Mesenteric fat pad (tissue), 1 donor: ENCODE results near the gene GGTLC2. TPM values are rescaled to one million over a fixed set of nuclear protein-coding genes. Genes with fewer than 3 reads are reported as not detected.
A peak's percentile ranks its signal among the peaks of the same experiment; 100 is the strongest.

ENCODE experiments used
- DNase-seq: peaks from one replicate; pipeline ENCODE4 v3.0.0-alpha.2; 2020; ENCODE audit warnings: low spot score
- total RNA-seq: library from RNA; stranded (reverse); fragmentation: NEBNext Ultra II Directional; extraction: Animal tissue kit (Norgen Biotek cat#: 25700); gene quantifications from one replicate; pipeline ENCODE4 v1.2.1, GENCODE V29; 2021
- donor health status: DM: yes; HTN: yes; CAD: no.

GGTLC2 gene
- total RNA-seq, 1 donor from 2014 or later: not detected

- DNase-seq: peak; percentile 82
These were observed 23.8 kb downstream of the GGTLC2 start for GRCh38 chr22:22667966-22668880.

- DNase-seq: peak; percentile 59
These were observed 24.7 kb downstream of the GGTLC2 start for GRCh38 chr22:22669093-22669492.

- DNase-seq: no peak
These were observed 25.8 kb downstream of the GGTLC2 start for GRCh38 chr22:22670076-22670795.

GRCh38 chr22:22671506-22671905 is 27.1 kb downstream of the GGTLC2 start:
- DNase-seq: no peak

- no peak for DNase-seq
These were observed 28.7 kb downstream of the GGTLC2 start for GRCh38 chr22:22673099-22673498.

- peak; percentile 72 for DNase-seq
These were observed 29.2 kb downstream of the GGTLC2 start for GRCh38 chr22:22673628-22674027.

- no peak for DNase-seq
These were observed 30.1 kb downstream of the GGTLC2 start for GRCh38 chr22:22674467-22674866.

- DNase-seq: peak; percentile 24
These were observed 34.6 kb downstream of the GGTLC2 start for GRCh38 chr22:22678970-22679369.

GRCh38 chr22:22680396-22680795 is 36.0 kb downstream of the GGTLC2 start:
- DNase-seq: peak; percentile 45

- DNase-seq: peak; percentile 24
These were observed 36.9 kb downstream of the GGTLC2 start for GRCh38 chr22:22681221-22681739.

- peak; percentile 8 for DNase-seq
These were observed 37.8 kb downstream of the GGTLC2 start for GRCh38 chr22:22682196-22682595.

- DNase-seq: peak; percentile 35
These were observed 38.6 kb downstream of the GGTLC2 start for GRCh38 chr22:22682807-22683667.

GRCh38 chr22:22683668-22684361 is 39.4 kb downstream of the GGTLC2 start:
- DNase-seq: peak; percentile 53

- DNase-seq: peak; percentile 47
These were observed 40.5 kb downstream of the GGTLC2 start for GRCh38 chr22:22684580-22685561.

GRCh38 chr22:22685586-22685985 is 41.2 kb downstream of the GGTLC2 start:
- DNase-seq: peak; percentile 51

- peak; percentile 65 for DNase-seq
These were observed 42.0 kb downstream of the GGTLC2 start for GRCh38 chr22:22686202-22687115.

GRCh38 chr22:22687638-22688500 is 43.5 kb downstream of the GGTLC2 start:
- peak; percentile 47 for DNase-seq
